HG03108 (cell line): ENCODE data around the gene SGSH.

Experiments used
- ATAC-seq: cut with Tn5 transposase; IDR thresholded peaks from one replicate; pipeline ENCODE4 v1.9.1; 2021; ENCODE audit warnings: moderate library complexity; ENCODE audit not compliant: unreplicated experiment

Gene SGSH

DNA sequence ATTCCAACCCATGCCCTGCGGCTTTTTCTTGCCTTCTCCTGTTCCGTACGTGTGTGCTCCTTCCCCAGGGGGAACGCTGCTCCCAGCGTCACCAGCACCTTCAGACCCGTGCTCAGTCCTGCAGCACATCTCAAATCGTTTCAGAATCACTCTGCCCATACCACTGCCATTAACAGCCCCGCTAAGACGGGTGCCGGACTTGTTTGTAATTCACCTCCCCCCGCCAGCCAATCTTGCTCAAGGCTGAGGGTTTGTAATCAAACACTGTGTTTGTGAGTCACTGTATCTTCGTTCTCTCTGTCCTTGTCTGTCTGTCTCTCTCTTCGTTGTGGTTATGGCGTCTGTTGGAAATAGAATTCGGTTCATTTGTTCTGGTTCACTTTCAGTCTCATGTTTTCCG lies 33.0 kb downstream of the SGSH start:
- no peak for ATAC-seq

DNA sequence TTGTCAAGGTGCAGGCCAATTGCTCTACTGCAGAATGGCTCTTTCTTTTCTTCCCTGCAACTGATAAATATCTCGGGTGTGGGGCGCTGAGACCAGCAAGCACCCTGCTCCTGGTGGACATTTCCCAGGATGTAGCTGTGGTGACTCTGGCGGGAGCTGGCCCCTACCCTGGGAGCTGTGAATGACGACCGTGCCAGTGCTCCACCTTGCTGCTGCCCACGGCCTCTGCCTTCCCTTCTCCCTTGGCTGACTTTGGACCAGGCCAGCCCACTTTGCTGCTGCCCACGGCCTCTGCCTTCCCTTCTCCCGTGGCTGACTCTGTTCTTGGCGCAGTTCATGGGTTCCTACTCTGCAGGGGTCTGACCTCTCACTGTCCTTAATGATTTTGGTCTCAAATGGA lies 34.2 kb downstream of the SGSH start:
- no peak for ATAC-seq

DNA sequence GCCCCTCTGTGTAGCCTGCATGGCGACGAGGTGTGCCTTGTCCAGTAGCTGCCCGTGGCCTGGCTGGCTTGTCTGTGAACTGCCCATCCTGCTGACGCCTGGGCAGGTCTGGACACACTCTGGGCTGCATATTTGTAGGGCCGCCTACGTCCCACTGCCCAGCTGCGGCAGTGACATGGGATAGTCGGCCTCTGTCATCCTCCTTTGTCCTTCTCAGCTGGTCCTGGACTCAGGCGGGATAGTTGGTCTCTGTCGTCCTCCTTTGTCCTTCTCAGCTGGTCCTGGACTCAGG lies 35.8 kb downstream of the SGSH start:
- ATAC-seq: no peak

DNA sequence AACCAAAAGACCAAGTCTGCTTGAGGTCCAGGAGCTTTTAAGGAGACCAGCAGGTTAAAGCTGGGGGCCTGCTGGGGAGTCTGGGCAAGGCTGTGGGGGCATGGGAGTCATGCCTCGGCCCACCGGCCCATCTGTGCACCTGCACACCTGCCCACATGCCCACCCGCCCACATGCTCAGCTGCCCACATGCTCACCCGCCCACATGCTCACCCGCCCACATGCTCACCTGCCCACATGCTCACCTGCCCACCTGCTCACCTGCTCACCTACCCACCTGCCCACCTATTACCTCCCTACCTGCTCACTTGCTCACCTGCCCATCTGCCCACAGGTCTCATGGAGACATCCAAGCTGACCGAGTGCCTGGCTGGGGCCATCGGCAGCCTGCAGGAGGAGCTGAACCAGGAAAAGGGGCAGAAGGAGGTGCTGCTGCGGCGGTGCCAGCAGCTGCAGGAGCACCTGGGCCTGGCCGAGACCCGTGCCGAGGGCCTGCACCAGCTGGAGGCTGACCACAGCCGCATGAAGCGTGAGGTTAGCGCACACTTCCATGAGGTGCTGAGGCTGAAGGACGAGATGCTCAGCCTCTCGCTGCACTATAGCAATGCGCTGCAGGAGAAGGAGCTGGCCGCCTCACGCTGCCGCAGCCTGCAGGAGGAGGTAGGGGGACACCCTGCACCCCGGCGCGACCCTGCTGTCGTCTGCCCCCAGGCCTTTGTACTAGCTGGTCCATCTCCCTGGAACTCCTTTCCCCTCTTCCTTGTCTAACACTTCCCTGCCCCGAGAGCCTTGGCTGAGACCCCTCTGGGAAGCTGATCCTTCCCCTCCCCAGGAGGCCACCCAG lies 36.3 kb downstream of the SGSH start:
- no peak for ATAC-seq

DNA sequence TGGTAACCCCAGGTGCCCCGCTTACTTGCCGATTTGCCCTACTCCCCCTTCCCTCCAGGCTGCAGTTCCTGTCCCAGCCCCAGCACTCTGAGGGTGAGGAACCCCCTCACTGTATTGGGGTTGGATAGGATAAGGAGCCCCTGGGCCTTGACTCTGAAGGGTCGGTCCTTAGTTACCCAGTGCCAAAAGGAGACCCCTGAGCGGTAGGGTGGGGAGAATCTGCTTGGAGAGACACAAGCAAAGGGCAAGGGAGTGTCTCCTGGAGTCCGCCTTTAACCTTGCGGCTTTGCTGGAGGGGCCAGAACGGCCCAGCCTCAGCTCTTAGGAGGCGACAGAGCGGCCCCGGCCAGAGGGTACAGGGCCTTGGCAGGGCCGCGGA lies 37.3 kb downstream of the SGSH start:
- ATAC-seq: no peak

DNA sequence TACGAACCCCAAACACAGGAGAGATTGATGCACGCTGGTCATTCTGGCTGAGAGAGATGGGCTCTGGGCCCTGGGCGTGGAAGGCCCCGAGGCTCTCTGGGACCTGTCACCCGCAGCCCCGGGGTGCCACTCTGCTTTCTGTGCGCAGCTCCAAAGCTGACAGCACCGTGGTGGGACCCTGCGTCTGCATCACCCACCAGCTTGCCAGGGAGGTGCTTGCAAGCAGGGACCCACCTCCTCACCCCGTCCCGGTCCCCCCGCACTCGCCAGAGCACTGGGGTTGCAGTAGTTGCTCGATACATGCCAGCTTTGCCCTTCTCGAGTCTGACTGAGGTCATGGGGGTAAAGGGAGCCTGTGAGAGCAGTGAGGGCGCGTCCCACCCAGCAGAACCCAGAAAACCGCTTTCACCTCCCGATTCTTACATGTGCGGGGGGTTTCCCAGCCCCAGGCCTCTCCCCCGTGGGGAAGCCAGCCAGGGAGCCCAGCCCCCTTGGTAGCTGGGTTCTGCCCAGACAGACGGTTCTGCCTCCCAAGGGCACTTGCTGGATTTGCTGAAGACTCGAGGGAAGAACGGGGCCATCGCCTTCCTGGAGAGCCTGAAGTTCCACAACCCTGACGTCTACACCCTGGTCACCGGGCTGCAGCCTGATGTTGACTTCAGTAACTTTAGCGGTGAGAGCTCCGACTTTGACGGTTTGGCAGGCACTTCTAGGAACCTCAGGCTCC lies 37.9 kb downstream of the SGSH start:
- ATAC-seq: no peak

DNA sequence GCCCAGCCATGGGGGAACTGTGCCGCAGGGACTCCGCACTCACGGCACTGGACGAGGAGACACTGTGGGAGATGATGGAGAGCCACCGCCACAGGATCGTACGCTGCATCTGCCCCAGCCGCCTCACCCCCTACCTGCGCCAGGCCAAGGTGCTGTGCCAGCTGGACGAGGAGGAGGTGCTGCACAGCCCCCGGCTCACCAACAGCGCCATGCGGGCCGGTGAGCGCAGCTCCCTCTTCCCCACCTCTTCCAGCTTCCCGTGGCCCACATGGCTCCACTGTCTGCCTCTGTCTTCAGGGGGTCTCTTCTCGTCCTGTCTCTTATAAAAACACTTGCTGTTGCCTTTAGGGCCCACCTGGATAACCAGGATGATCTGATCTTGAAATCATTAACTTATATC lies 38.7 kb downstream of the SGSH start:
- ATAC-seq: no peak

DNA sequence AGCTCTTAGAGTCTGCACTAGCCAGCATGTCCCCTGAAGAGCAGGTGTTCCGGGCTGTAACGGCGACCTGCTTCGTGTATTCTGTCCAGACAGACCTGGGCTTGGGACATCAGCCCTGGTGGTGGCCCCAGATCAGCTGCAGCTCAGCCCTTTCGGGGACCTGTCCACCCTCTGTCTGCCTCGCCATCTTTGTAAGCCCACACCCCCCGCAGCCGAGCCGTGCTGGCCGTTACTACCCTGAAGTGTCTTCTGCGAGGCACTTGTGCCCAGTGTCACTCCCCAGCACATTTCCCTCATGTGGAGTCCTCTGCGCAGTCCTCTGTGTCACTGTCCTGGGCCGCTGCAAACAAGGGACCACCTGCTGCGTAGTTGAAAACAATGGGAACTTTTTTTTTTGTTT lies 39.9 kb downstream of the SGSH start:
- ATAC-seq: no peak

DNA sequence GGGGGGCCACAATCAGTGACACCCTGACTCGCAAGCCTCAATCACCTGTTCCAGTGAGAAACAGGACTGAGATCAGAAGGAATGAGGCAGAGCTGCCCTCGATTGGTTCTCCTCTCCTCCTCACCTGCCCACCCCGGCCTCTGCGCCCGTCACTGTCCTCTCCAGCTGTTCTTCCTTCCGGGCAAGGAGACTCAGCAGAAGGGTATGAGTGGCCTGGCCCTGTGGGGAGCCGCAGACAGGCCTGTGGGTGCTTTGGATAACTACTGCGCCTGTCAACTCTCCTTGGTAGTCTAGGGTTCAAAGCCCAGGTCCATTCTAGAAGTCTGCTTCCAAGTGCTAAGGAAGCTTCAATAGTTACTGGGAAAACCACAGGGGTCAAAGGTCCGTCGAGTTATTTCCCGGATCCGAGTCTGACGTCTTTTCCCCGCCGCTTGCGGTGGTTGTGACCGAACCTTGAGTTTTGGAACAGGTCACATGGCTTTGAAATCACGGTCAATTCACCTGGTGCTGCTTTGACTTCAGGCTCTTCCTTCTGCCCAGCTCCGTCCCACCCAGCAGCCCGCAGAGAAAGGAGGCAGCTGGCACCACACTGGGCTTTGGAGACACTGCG lies 42.0 kb downstream of the SGSH start:
- ATAC-seq: no peak

DNA sequence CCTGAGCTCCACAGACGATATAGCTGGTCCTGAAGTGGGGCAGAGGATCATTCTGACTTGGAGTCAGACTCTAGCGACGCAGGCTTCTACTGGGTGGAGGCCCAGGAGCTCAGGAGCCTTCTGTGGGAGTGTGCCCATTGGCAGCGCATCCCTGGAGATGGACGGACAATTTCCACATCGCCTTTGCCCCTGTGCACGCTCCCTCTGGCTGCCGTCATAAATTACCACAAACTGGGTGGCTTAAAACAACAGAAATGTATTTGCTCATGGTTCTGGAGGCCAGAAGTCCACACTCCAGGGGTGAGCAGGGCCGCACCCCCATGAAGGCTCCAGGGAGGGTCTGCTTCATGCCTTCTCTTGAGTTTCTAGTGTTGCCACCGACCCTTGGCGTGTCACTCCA lies 43.4 kb downstream of the SGSH start:
- no peak for ATAC-seq

DNA sequence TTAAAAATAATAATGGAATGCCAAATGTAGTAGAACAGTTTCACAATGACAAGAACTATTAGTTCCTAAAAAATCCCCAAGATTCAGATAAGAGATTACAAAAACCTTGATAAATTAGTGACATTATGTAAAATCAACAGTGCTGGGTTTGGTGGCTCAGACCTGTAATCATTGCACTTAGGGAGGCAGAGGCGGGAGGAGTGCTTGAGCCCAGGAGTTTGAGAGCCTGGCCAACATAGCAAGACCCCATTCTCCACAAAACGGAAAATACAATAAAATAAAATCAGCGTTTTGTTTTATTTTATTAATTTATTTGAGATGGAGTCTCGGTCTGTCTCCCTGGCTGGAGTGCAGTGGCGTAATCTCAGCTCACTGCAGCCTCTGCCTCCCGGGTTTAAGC lies 46.2 kb downstream of the SGSH start:
- no peak for ATAC-seq

DNA sequence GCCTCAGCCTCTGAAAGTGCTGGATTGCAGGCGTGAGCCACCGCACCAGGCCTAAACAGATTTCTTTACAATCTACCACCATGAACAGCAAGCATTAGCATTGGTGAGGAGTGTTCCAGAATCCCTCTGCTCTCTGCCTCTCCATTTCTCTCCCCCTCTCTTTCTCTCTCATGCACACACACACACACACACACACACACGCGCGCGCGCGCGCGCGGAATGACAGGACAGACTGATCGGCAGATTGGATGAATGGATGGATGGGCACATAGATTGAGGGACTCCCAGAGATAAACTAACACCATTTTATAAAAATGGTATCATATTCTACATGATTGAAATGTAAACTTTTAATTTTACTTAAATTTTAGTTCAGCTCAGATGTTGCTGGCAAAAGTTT lies 47.0 kb downstream of the SGSH start:
- no peak for ATAC-seq

DNA sequence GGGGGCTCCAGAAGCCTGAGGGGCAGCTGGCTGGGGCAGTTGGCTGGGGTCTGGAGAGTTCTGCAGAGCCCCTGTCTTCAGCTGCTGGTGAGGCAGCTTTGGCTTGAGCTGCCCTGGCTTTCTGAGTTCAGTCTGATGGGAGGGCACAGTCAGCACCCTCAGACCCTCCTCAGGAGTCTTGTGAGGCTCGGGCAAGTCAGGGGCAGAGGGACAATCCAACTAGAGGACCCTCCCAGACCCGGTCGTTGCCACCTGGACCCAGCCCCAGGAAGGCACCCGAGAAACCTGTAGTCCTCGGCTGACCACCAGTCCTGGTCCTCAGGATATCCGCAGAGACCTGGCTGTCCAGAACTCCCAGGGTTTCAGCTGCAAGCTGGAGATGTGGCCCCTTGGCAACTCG lies 48.5 kb downstream of the SGSH start:
- no peak for ATAC-seq

DNA sequence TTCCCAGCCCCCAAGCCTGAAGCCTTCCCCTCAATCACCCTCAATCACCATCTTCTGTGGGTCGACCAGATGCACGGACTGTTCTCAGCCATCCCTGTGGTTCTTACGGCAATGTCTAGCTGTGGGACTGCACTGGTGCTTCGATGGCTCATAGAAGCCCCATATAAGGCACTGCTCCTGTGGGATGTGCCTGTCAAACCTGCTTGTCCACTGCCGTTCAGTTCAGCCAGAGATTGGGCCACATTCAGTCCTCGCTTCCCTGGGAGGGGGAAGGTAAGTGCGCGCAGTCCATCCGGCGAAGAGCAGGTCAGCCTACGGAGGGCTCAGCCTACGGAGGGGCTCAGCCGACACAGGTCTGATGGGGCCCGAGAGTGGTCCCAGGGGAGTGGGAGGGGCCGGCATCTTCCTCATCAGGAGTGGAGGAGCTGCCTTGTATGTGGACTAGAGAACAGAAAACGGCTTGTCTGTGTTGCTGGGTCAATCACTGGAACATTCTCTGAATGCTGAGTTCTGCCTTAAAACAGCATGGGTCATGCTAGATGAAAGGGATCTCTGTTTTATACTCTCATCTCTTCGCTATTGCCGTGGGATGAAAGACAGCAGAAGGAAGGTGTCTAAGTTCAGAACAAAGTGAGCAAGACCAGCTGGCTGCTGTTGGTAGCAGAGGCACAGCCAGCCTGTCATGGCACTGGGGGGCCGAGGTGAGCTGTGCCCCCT lies 50.2 kb downstream of the SGSH start, which contains the start of gene CARD14:
Gene CARD14, plus strand, starts transcription at position 247 of the 717 bp plus-strand sequence. CDS start 11,409 bp downstream, outside the sequence.
- ATAC-seq: no peak

DNA sequence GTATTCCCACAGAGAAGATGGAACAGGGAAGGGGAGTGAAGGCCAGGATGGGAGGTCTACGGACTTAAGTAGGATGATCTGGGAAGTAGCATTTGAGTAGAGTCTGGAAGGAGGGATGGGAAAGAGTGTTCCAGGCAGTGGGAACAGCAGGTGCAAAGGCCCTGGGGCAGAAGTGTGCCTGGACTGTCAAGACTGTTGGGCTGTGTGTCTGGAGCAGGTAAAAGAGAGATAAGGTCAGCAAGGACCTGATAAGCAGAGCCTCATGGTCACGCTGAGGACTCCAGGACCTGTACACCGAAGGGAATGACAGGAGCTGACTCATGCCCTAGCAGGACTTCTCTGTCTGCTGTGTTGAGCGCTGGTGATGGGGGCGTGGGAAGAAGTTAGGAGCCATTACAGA lies 51.0 kb downstream of the SGSH start:
- ATAC-seq: no peak

DNA sequence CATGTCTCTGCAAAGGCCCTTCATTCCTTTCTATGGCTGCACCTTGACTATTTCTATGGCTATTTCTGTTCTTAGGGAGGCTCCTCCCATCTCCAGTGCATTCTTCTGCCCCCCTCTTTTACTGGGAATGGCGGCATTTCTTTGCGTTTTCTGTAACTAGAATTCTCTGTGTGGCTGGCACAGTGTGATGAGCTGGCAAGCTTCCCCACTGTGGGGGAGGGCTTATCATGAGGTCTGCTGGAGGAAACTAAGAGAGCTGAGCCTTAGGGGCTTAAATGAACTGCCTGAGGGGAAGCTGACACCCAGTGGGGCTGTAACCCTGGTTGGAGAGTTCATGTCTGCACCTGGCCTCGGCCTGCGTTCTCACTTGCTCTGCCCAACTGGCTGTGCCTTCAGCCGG lies 51.8 kb downstream of the SGSH start:
- no peak for ATAC-seq

DNA sequence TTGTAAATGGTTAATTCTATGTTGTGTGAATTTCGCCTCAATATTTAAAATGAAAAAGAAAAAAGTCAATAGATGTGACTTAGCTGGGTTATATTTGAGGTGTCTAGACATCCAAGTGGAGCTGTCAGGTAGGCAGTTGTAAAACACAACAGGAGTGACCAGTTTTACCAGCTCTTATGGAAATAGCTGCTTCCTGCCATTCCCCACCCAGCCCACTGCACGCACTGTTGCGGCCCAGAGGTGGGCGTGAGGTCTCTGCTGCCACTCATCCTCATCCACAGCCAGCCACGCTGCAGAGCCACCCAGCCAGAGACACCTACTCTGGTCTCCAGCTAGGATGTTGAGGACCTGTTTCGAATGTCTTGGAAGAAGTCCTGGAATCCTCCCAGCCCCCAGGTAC lies 53.7 kb downstream of the SGSH start:
- no peak for ATAC-seq

DNA sequence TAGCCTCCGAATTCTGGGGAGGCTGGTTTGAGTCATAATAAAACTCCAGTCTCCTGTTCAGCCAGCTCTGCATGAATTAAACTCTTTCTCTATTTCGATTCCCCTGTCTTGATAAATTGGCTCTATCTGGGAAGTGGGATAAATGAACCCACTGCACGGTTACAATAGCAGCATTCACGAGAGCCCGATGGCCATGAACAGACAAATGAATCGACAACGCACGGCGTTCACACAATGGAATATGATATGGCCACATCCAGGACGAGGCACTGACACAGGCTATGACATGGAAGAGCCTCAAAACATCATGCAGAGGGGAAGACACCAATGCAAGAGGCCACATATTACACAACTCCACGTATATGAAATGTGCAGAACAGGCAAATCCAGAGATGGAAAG lies 55.9 kb downstream of the SGSH start:
- no peak for ATAC-seq

DNA sequence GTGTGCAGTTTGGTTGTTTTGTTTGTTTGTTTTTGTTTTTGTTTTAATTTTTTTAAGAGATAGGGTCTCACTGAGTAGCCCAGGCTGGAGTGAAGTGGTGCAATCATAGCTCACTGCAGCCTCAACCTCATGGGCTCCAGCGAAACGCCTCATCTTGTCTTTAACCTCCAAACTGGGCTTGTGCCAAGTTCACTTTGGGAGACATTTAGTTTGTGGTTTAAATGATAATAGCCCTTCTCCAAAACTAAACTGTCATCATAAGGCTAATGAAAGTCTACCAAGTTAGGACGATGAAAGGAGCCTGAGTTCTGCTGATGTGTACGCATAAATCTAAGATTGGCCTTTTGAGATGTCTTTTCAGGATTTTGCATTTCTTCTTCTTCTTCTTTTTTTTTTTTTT lies 56.8 kb downstream of the SGSH start:
- ATAC-seq: no peak

DNA sequence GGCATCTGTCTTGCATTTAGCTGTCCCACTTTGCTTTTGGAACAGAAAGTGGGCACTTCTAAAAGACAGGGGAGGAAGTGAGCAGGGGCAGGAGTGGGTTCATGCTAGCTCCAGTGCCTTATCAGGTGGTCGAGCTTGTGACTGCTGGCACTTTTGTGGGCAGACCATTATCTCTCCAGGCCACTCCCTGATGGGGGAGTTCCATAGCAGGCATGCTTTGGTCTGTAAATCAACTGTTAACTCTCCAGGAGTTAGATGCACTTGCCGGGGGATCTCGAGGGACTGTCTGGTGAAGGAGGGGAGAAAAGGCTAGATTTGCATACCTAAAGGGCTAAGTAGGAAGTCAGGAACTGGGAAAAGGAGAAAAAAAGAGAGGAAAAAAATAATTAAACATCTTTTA lies 59.6 kb downstream of the SGSH start:
- no peak for ATAC-seq
